B cell (primary cell): ENCODE data around the gene AREG.

ENCODE experiments used
- EZH2 ChIP-seq: IDR thresholded peaks from 2 replicates; pipeline ENCODE4 v1.6.1; 2012; ENCODE audit warnings: borderline replicate concordance, low read depth, mild to moderate bottlenecking, moderate library complexity, low read length; ENCODE audit not compliant: insufficient read depth, poor library complexity, severe bottlenecking
- TF ChIP-seq, protein P1 (sequence below): fragments of 200-600 bp; IDR thresholded peaks from one replicate; pipeline ENCODE4 v1.8.0; 2022; ENCODE audit warnings: antibody characterized with exemption, mild to moderate bottlenecking

DNA sequence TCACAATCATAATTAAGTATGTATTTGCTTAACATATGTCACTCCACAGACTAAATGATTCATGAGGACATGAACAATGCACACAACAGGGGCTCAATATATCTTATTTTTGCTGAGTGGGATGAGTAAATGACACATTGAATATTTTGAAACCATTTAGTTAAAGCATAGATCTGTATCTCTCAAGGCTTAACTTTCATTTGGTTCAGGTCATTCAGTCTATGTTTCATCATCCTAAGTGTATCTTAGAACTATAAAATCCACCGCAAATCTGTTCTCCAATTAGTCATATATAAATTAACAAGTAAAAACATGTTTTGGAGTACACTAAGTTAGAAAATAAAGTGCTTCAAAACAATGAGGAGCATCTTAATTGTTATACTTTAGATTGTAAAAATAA, 45.8 kb downstream of the AREG start:
- TF ChIP-seq, protein P1, sequence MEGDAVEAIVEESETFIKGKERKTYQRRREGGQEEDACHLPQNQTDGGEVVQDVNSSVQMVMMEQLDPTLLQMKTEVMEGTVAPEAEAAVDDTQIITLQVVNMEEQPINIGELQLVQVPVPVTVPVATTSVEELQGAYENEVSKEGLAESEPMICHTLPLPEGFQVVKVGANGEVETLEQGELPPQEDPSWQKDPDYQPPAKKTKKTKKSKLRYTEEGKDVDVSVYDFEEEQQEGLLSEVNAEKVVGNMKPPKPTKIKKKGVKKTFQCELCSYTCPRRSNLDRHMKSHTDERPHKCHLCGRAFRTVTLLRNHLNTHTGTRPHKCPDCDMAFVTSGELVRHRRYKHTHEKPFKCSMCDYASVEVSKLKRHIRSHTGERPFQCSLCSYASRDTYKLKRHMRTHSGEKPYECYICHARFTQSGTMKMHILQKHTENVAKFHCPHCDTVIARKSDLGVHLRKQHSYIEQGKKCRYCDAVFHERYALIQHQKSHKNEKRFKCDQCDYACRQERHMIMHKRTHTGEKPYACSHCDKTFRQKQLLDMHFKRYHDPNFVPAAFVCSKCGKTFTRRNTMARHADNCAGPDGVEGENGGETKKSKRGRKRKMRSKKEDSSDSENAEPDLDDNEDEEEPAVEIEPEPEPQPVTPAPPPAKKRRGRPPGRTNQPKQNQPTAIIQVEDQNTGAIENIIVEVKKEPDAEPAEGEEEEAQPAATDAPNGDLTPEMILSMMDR, result no peak
- no peak for TF ChIP-seq EZH2
